GM21367 (cell line): ENCODE results near the gene CDADC1.
A peak's percentile ranks its signal among the peaks of the same experiment; 100 is the strongest.
"Not testable (repeated sequence)": the region's sequence is repeated elsewhere in the genome, so short reads cannot be mapped to it uniquely, and the experiment has no call there.

Experiments used
- ATAC-seq: cut with Tn5 transposase; IDR thresholded peaks from one replicate; pipeline ENCODE4 v1.9.1; 2021; ENCODE audit not compliant: unreplicated experiment

The CDADC1 gene

GRCh38 chr13:49292742-49293486 is 45.2 kb downstream of the CDADC1 start:
- no peak for ATAC-seq

GRCh38 chr13:49294723-49295122 is 47.0 kb downstream of the CDADC1 start:
- not testable (repeated sequence) for ATAC-seq

- ATAC-seq = no peak
These were observed 47.5 kb downstream of the CDADC1 start for GRCh38 chr13:49295244-49295643.

- no peak for ATAC-seq
These were observed 48.9 kb downstream of the CDADC1 start for GRCh38 chr13:49296659-49297058.

GRCh38 chr13:49297338-49297737 is 49.6 kb downstream of the CDADC1 start:
- no peak for ATAC-seq

GRCh38 chr13:49298416-49298815 is 50.7 kb downstream of the CDADC1 start:
- ATAC-seq = no peak

GRCh38 chr13:49298903-49299605 is 51.3 kb downstream of the CDADC1 start:
- ATAC-seq = no peak

GRCh38 chr13:49300276-49300675 is 52.6 kb downstream of the CDADC1 start:
- no peak for ATAC-seq

- peak; percentile 89 for ATAC-seq
These were observed 53.2 kb downstream of the CDADC1 start for GRCh38 chr13:49300739-49301589.

- no peak for ATAC-seq
These were observed 54.5 kb downstream of the CDADC1 start for GRCh38 chr13:49302222-49302621.

GRCh38 chr13:49302817-49303216 is 55.1 kb downstream of the CDADC1 start:
- no peak for ATAC-seq

GRCh38 chr13:49303533-49304252 is 56.0 kb downstream of the CDADC1 start:
- ATAC-seq = no peak

GRCh38 chr13:49304356-49304755 is 56.6 kb downstream of the CDADC1 start:
- ATAC-seq = no peak

- no peak for ATAC-seq
These were observed 57.3 kb downstream of the CDADC1 start for GRCh38 chr13:49304763-49305700.

- ATAC-seq = no peak
These were observed 58.2 kb downstream of the CDADC1 start for GRCh38 chr13:49305792-49306425.

GRCh38 chr13:49307365-49307764 is 59.6 kb downstream of the CDADC1 start:
- no peak for ATAC-seq

GRCh38 chr13:49308097-49308875 is 60.6 kb downstream of the CDADC1 start:
- ATAC-seq = no peak

GRCh38 chr13:49308921-49309408 is 61.2 kb downstream of the CDADC1 start:
- ATAC-seq = no peak
